ENCODE results near the gene TMEM178B. TPM values are rescaled to one million over a fixed set of nuclear protein-coding genes. Genes with fewer than 3 reads are reported as not detected.

Gene TMEM178B
- total and polyA plus RNA-seq, 10 of the 15 experiments (the other 5 are each of a cell fraction or from before 2014, with no cell fraction given): 0.01 to 1.1 (median 0.04) TPM; not detected in 2

GRCh38 chr7:141071855-141072547, 1.9 kb upstream of the TMEM178B start:
- ChIA-PET CTCF (interaction anchor here (1.0 to 1.5 kb wide), 2 partner anchors 148 to 461 kb away, joined by 3 to 6 read pairs; no protein-coding TSS in a partner anchor), POLR2A (interaction anchor here (0.6 kb wide), 1 partner anchor 312 kb away, joined by 6 read pairs; no protein-coding TSS in a partner anchor), SMC1A (ENCODE audit: uncharacterized antibody, unreplicated experiment) (interaction anchor here (1.4 kb wide), 1 partner anchor 148 kb away, joined by 9 read pairs; no protein-coding TSS in a partner anchor), RAD21 (ENCODE audit: unreplicated experiment) (interaction anchor here (1.1 kb wide), 1 partner anchor 462 kb away, joined by 3 read pairs; no protein-coding TSS in a partner anchor)
- no peak overlapping the region for H2AFZ ChIP-seq (ENCODE audit: control insufficient read depth, low read depth, low read length)
- H3K27ac ChIP-seq (ENCODE audit: control insufficient read depth, insufficient read depth): no peak overlapping the region
- intact Hi-C loops (cut with micrococcal nuclease; ENCODE audit: unreplicated experiment) (loop anchor here (5.0 kb wide), 1 partner anchor 150 kb away; no protein-coding TSS in a partner anchor), in situ Hi-C loops (cut with MboI) (no loop called here)
- no peaks in the 10 kb centered on the region for H3K79me2 ChIP-seq (ENCODE audit: control insufficient read depth, insufficient read depth, low read length)
- WGBS (ENCODE audit: insufficient coverage, insufficient replicate concordance, low lambda C conversion rate, missing lambda C conversion rate): 22% methylated on average over 21 of the region's 21 CpGs
- no peaks in the 10 kb centered on the region for H3K4me1 ChIP-seq (ENCODE audit: control insufficient read depth, insufficient read depth, low read length)
- no peaks in the 10 kb centered on the region for H4K20me1 ChIP-seq (ENCODE audit: control insufficient read depth, insufficient read depth)
- H3K9ac ChIP-seq (ENCODE audit: control insufficient read depth, insufficient read depth, low read length): no peak overlapping the region
- BruUV-seq (replicated peaks): no TSS peak
- no peaks in the 10 kb centered on the region for H3K9me3 ChIP-seq (replicated peaks; ENCODE audit: control insufficient read depth, insufficient read depth, low read length)
- TF ChIP-seq ZBTB33 (IDR thresholded peaks at IDR 0.05) (no peak), TCF3 (IDR thresholded peaks at IDR 0.05; ENCODE audit: borderline replicate concordance, insufficient read depth, low read depth, low read length) (no peak), NFIC (IDR thresholded peaks at IDR 0.05; ENCODE audit: low read depth, low read length) (no peak), EZH2 (IDR thresholded peaks at IDR 0.05; ENCODE audit: borderline replicate concordance, control insufficient read depth, low read depth, low read length) (0 out of 2 replicates have a peak, but pooled peaks have one; percentile 65), NFYA (IDR thresholded peaks at IDR 0.05; ENCODE audit: borderline replicate concordance, low read depth, low read length) (no peak)
- H3K36me3 ChIP-seq (ENCODE audit: control insufficient read depth in 2 of 2, insufficient read depth in 2 of 2, low read length in 1 of 2): no peaks in the 10 kb centered on the region
- peaks cover 3 to 22% of the 10 kb centered on the region in 2 experiments for H3K27me3 ChIP-seq (replicated peaks in 1 of 2; ENCODE audit: control insufficient read depth in 2 of 2, insufficient read depth in 2 of 2, low read length in 1 of 2)
- H3K4me3 ChIP-seq: no peak overlapping the region
- no peak for ATAC-seq
- no peak overlapping the region for H3K4me2 ChIP-seq (ENCODE audit: control insufficient read depth, insufficient read depth)
- no peak for FAIRE-seq
- DNase-seq (ENCODE audit: low read depth, low spot score): no peak

Measured in GM12878 (cell line).